Thoracic aorta (tissue), 2 donors: Measurements from ENCODE around the gene UBQLN3. TPM values are rescaled to one million over a fixed set of nuclear protein-coding genes. Genes with fewer than 3 reads are reported as not detected.

ENCODE experiments used
- ATAC-seq: fragments of 150-250 bp; one replicate; pipeline ENCODE4 v1.8.0; 2017; ENCODE audit warnings: low read depth; ENCODE audit not compliant: insufficient number of reproducible peaks, low FRiP score
- DNase-seq: peaks from one replicate; pipeline ENCODE4 v3.0.0-alpha.2; 2020; ENCODE audit warnings: low spot score
- H3K27ac ChIP-seq, 2 donors: fragments of 200-600 bp; sonication (generic); 1 replicate in 1 of 2; 2 replicates in 1 of 2; pipeline ENCODE4 v1.5.1; 2016; ENCODE audit warnings: mild to moderate bottlenecking in 2 of 2, moderate library complexity in 2 of 2
- H3K27me3 ChIP-seq: fragments of 200-600 bp; sonication (generic); replicated peaks from 2 replicates; pipeline ENCODE4 v1.6.0; 2016; ENCODE audit warnings: mild to moderate bottlenecking; ENCODE audit not compliant: insufficient read depth
- H3K36me3 ChIP-seq: fragments of 200-600 bp; sonication (generic); one replicate; pipeline ENCODE4 v1.5.1; 2016
- H3K4me1 ChIP-seq, 2 donors: fragments of 200-600 bp; sonication (generic); 1 replicate in 1 of 2; 2 replicates in 1 of 2; pipeline versions ENCODE4 v1.5.1 to v1.6.0; 2016; ENCODE audit warnings: low read depth in 2 of 2, mild to moderate bottlenecking in 1 of 2; ENCODE audit not compliant: control insufficient read depth in 1 of 2
- H3K4me3 ChIP-seq: fragments of 200-600 bp; sonication (generic); 2 replicates; pipeline ENCODE4 v1.5.1; 2016; ENCODE audit warnings: mild to moderate bottlenecking
- H3K9me3 ChIP-seq: fragments of 200-600 bp; sonication (generic); 2 replicates; pipeline ENCODE4 v1.5.1; 2016
- total RNA-seq, 2 donors: library from RNA; depleted of rRNA; stranded (reverse); fragments of >200 nt; gene quantifications; one replicate each; pipeline versions ENCODE4 v1.1.0 to v1.2.3, GENCODE V29; 2016
- TF ChIP-seq, protein P1 (sequence below): fragments of 200-600 bp; sonication (generic); IDR thresholded peaks from one replicate; pipeline ENCODE4 v1.5.1; 2019; ENCODE audit warnings: antibody characterized with exemption

The UBQLN3 gene
- total RNA-seq, 2 donors from 2014 or later: 0.63 to 1.5 TPM

GRCh38 chr11:5486003-5486402 lies 23.8 kb downstream of the UBQLN3 start:
- H3K27me3 ChIP-seq: no peaks in the 10 kb centered on the region
- TF ChIP-seq, protein P1, sequence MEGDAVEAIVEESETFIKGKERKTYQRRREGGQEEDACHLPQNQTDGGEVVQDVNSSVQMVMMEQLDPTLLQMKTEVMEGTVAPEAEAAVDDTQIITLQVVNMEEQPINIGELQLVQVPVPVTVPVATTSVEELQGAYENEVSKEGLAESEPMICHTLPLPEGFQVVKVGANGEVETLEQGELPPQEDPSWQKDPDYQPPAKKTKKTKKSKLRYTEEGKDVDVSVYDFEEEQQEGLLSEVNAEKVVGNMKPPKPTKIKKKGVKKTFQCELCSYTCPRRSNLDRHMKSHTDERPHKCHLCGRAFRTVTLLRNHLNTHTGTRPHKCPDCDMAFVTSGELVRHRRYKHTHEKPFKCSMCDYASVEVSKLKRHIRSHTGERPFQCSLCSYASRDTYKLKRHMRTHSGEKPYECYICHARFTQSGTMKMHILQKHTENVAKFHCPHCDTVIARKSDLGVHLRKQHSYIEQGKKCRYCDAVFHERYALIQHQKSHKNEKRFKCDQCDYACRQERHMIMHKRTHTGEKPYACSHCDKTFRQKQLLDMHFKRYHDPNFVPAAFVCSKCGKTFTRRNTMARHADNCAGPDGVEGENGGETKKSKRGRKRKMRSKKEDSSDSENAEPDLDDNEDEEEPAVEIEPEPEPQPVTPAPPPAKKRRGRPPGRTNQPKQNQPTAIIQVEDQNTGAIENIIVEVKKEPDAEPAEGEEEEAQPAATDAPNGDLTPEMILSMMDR: no peak
- H3K4me1 ChIP-seq: no peaks in the 10 kb centered on the region
- no peak overlapping the region for H3K4me3 ChIP-seq
- no peaks in the 10 kb centered on the region for H3K9me3 ChIP-seq
- DNase-seq: no peak
- ATAC-seq: no peak
- H3K36me3 ChIP-seq: no peaks in the 10 kb centered on the region
- H3K27ac ChIP-seq: no peak overlapping the region

- TF ChIP-seq, protein P1: peak; percentile 62
- DNase-seq (no peak), ATAC-seq (no peak)
- Histone ChIP-seq H3K27me3 (no peaks in the 10 kb centered on the region), H3K4me3 (no peak overlapping the region), H3K4me1 (no peaks in the 10 kb centered on the region), H3K9me3 (no peaks in the 10 kb centered on the region), H3K27ac (no peak overlapping the region), H3K36me3 (no peaks in the 10 kb centered on the region)
Measured at GRCh38 chr11:5476186-5476819, 33.5 kb downstream of the UBQLN3 start.

- H3K36me3 ChIP-seq: no peaks in the 10 kb centered on the region
- H3K4me3 ChIP-seq: no peak overlapping the region
- DNase-seq: no peak
- H3K27me3 ChIP-seq: no peaks in the 10 kb centered on the region
- ATAC-seq: no peak
- no peak overlapping the region for H3K27ac ChIP-seq
- no peaks in the 10 kb centered on the region for H3K9me3 ChIP-seq
- TF ChIP-seq, protein P1: no peak
- no peaks in the 10 kb centered on the region for H3K4me1 ChIP-seq
Measured at GRCh38 chr11:5473921-5474320, 35.8 kb downstream of the UBQLN3 start.

DNA sequence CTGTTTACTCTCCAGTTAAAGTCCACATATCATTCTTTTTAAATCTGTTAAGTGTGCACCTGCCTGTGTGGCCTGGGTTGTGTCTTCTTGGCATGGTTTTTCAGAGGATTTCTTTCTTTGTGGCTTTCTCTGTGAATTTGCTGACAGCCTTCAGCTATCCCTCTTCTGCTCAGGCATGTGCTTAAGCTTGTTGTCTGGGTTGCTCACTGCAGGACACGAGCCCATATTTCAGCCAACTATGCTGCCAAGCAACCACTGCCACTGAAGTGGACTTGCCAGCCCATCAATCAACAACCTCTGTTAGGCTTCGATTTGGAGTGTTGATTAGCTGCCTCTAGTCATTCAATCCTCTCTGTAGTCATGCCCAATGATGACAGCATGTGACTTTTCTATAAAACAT lies 42.2 kb downstream of the UBQLN3 start:
- Histone ChIP-seq H3K27ac (no peak overlapping the region), H3K4me1 (no peaks in the 10 kb centered on the region), H3K9me3 (no peaks in the 10 kb centered on the region), H3K4me3 (no peak overlapping the region), H3K27me3 (no peaks in the 10 kb centered on the region), H3K36me3 (no peaks in the 10 kb centered on the region)
- TF ChIP-seq, protein P1: no peak
- no peak for DNase-seq
- ATAC-seq: no peak

DNA sequence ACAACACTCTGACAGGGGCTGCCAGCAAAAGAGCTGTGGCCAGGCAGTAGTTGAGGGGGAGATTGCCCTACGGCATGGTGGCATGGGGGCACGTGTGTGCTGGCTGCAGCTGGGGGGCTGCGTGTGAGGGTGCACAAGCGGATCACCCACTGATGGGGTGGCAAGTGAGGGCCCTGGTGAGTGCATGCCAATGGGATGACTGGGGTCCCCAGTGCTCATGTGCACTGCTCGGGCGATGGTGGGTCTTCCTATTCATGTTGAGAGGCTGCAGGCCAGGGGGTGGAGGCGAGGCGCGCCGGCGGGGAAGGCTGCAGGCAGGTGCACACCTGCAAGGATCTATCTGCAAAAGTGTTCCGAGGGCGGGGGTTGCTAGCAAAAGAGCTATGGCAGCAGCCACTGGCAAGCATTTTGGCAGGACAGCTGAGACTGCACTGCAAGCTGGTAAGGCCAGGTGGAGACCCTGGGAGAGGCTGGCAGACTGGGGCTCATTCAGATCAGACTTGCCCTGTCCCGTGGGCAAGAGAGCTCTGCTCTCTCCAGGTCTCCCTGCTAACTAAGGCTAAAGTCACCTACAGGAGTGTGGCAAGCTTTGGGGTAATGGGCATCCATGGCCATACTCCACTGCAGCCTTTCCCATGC lies 48.7 kb downstream of the UBQLN3 start:
- ATAC-seq (no peak), DNase-seq (no peak)
- Histone ChIP-seq H3K27me3 (no peaks in the 10 kb centered on the region), H3K36me3 (no peaks in the 10 kb centered on the region), H3K4me1 (no peaks in the 10 kb centered on the region), H3K4me3 (no peak overlapping the region), H3K9me3 (no peaks in the 10 kb centered on the region), H3K27ac (no peak overlapping the region)
- TF ChIP-seq, protein P1: no peak

Other genes with a start within 250 kb of the UBQLN3 start
- gene HBE1, start 240.0 kb downstream of the UBQLN3 start, total RNA-seq: not detected
- not detected for gene OR51B4, start 208.0 kb downstream of the UBQLN3 start, total RNA-seq
- gene OR51B2, start 185.7 kb downstream of the UBQLN3 start, total RNA-seq: not detected
- gene OR51B5, start 166.4 kb downstream of the UBQLN3 start, total RNA-seq: 1 to 10 TPM in 1 of 2 donors, under 1 TPM in 1; 0.49 to 4.2 TPM
- not detected for gene OR51B6, start 158.4 kb downstream of the UBQLN3 start, total RNA-seq
- not detected for gene OR51M1, start 126.1 kb downstream of the UBQLN3 start, total RNA-seq
- gene OR51Q1, start 87.8 kb downstream of the UBQLN3 start, total RNA-seq: not detected
- gene OR51I1, start 68.4 kb downstream of the UBQLN3 start, total RNA-seq: not detected
- not detected for gene OR51I2, start 60.6 kb downstream of the UBQLN3 start, total RNA-seq
- gene OR52D1, start 21.3 kb downstream of the UBQLN3 start, total RNA-seq: not detected
- 1 to 10 TPM in 1 of 2 donors, under 1 TPM in 1; 0.56 to 1.4 TPM for gene UBQLNL, start 6.7 kb upstream of the UBQLN3 start, total RNA-seq
- 1 to 10 TPM in 1 of 2 donors, under 1 TPM in 1; 0.81 to 2.0 TPM for gene OR52H1, start 38.6 kb upstream of the UBQLN3 start, total RNA-seq
- not detected for gene OR52B6, start 70.9 kb upstream of the UBQLN3 start, total RNA-seq
- 1 to 10 TPM; 3.0 to 6.5 TPM for gene TRIM6, start 86.7 kb upstream of the UBQLN3 start, total RNA-seq
- gene TRIM34, start 115.0 kb upstream of the UBQLN3 start, total RNA-seq: 1 to 10 TPM; 6.9 to 7.7 TPM
- 10 to 100 TPM; 35.5 to 36.4 TPM for gene TRIM5, start 175.1 kb upstream of the UBQLN3 start, total RNA-seq
- 100 to 1,000 TPM; 119 to 129 TPM for gene TRIM22, start 179.8 kb upstream of the UBQLN3 start, total RNA-seq
- under 1 TPM; 0.27 to 0.49 TPM for gene OR56B1, start 226.5 kb upstream of the UBQLN3 start, total RNA-seq
- not detected for gene OR52N4, start 244.3 kb upstream of the UBQLN3 start, total RNA-seq